Left renal cortex interstitium (tissue), 4 donors: ENCODE data around the gene EHMT2. TPM values are rescaled to one million over a fixed set of nuclear protein-coding genes. Genes with fewer than 3 reads are reported as not detected.
A peak's percentile ranks its signal among the peaks of the same experiment; 100 is the strongest.
"Not testable (repeated sequence)": the region's sequence is repeated elsewhere in the genome, so short reads cannot be mapped to it uniquely, and the experiment has no call there.

Experiments used
- DNase-seq, 4 donors: peaks; one replicate each; pipeline ENCODE4 v3.0.0-alpha.2; 2013; ENCODE audit warnings: low read depth in 4 of 4, low spot score in 2 of 4, missing footprints in 1 of 4
- polyA plus RNA-seq, 4 donors: library from polyadenylated mRNA; unstranded; fragments of 120-200 nt; gene quantifications; one replicate each; pipeline ENCODE4 v1.2.1, GENCODE V29; 2013; ENCODE audit not compliant: insufficient read length in 4 of 4

EHMT2 gene
- polyA plus RNA-seq, 4 donors: 65.6 to 111 (median 86.8) TPM

GRCh38 chr6:31874084-31874670 lies 23.3 kb downstream of the EHMT2 start:
- DNase-seq: no peak

GRCh38 chr6:31871046-31871659 lies 26.3 kb downstream of the EHMT2 start:
- DNase-seq: no peak

GRCh38 chr6:31870385-31870921 lies 27.0 kb downstream of the EHMT2 start:
- DNase-seq: no peak

- DNase-seq: no peak
Observed at GRCh38 chr6:31869343-31869742, 28.2 kb downstream of the EHMT2 start.

- DNase-seq: not testable (repeated sequence)
Observed at GRCh38 chr6:31868658-31868971, 28.9 kb downstream of the EHMT2 start.

GRCh38 chr6:31865205-31866118 lies 32.0 kb downstream of the EHMT2 start:
- no peak for DNase-seq

GRCh38 chr6:31864818-31865204 lies 32.7 kb downstream of the EHMT2 start:
- no peak for DNase-seq

GRCh38 chr6:31864123-31864562 lies 33.4 kb downstream of the EHMT2 start:
- DNase-seq: not testable (repeated sequence)

- peak; percentile 95 to 99 (median 97) for DNase-seq
Observed at GRCh38 chr6:31862344-31863235, 34.9 kb downstream of the EHMT2 start, which contains the start of gene NEU1. NEU1 (minus strand) TSS chr6:31862821; CDS start chr6:31862776, 45 bp downstream.

GRCh38 chr6:31861919-31862343 lies 35.6 kb downstream of the EHMT2 start:
- DNase-seq: no peak

- no peak for DNase-seq
Observed at GRCh38 chr6:31861150-31861549, 36.3 kb downstream of the EHMT2 start.

- DNase-seq: no peak
Observed at GRCh38 chr6:31860349-31860748, 37.1 kb downstream of the EHMT2 start.

- no peak for DNase-seq
Observed at GRCh38 chr6:31859923-31860322, 37.6 kb downstream of the EHMT2 start.

GRCh38 chr6:31858707-31859106 lies 38.8 kb downstream of the EHMT2 start:
- DNase-seq: no peak

GRCh38 chr6:31857774-31858173 lies 39.7 kb downstream of the EHMT2 start:
- DNase-seq: not testable (repeated sequence)

- DNase-seq: not testable (repeated sequence)
Observed at GRCh38 chr6:31851980-31852718, 45.3 kb downstream of the EHMT2 start.

GRCh38 chr6:31851485-31851832 lies 46.0 kb downstream of the EHMT2 start:
- no peak for DNase-seq

- DNase-seq: no peak
Observed at GRCh38 chr6:31850765-31851484, 46.6 kb downstream of the EHMT2 start.
